ENCODE measurements around the gene RFC3. TPM values are rescaled to one million over a fixed set of nuclear protein-coding genes. Genes with fewer than 3 reads are reported as not detected.

Gene RFC3
- polyA plus RNA-seq, 1 of the 3 experiments (the other 2 are of a cell fraction) = 15.8 TPM

- peaks cover 0 to under 1% of the 10 kb centered on the region in 2 experiments for H3K36me3 ChIP-seq (replicated peaks in 1 of 2; ENCODE audit: control insufficient read depth in 1 of 2, insufficient read depth in 2 of 2, low read length in 1 of 2)
- no peaks in the 10 kb centered on the region for H3K9me3 ChIP-seq
- no peak overlapping the region for H3K4me3 ChIP-seq (ENCODE audit: low read depth in 2 of 2, low read length in 1 of 2)
- H3K4me1 ChIP-seq (ENCODE audit: control insufficient read depth in 1 of 2, insufficient read depth in 2 of 2, low read depth in 1 of 2, low read length in 1 of 2) = peaks cover 0 to 1% of the 10 kb centered on the region in 2 experiments; a peak in 2 of 4 replicates
- CTCF ChIA-PET = interaction anchor here (1.0 to 1.3 kb wide), 2 partner anchors 14 to 20 kb away, joined by 3 to 4 read pairs; no protein-coding TSS in a partner anchor
- no peaks in the 10 kb centered on the region for H3K9me2 ChIP-seq
- TF ChIP-seq TEAD4 (IDR thresholded peaks at IDR 0.05; ENCODE audit: borderline replicate concordance, insufficient read depth) = no peak
- TF ChIP-seq CHD2 (IDR thresholded peaks at IDR 0.05; ENCODE audit: low read length, partially characterized antibody) = no peak
- no peak for TF ChIP-seq NFIC (IDR thresholded peaks at IDR 0.05; ENCODE audit: borderline replicate concordance)
- TF ChIP-seq FOXJ3 (CRISPR knock-in tag; IDR thresholded peaks at IDR 0.05) = no peak
- no peak overlapping the region for H3K27ac ChIP-seq (ENCODE audit: low read depth in 2 of 2, low read length in 1 of 2)
- H3K27me3 ChIP-seq (ENCODE audit: insufficient read depth) = no peaks in the 10 kb centered on the region
- H3K4me2 ChIP-seq = no peak overlapping the region
- no peak overlapping the region for H3K9ac ChIP-seq
- no peak for DNase-seq
- peaks cover 20% of the 10 kb centered on the region for H3K79me2 ChIP-seq (ENCODE audit: insufficient read depth)
- POLR2A ChIA-PET = no interaction called here
- H4K20me1 ChIP-seq (ENCODE audit: insufficient read depth) = no peaks in the 10 kb centered on the region
- H2AFZ ChIP-seq (ENCODE audit: low read depth) = peak overlapping the region; percentile 64; the same call in 1 of the 2 replicates
- peaks cover 2% of the 10 kb centered on the region for H3F3A ChIP-seq (replicated peaks; ENCODE audit: insufficient read depth)
- 86% methylated on average over 1 of the region's 1 CpG for WGBS (ENCODE audit: low lambda C conversion rate)
Observed at GRCh38 chr13:33815011-33815550, 2.9 kb upstream of the RFC3 start.

GRCh38 chr13:33816912-33817311, 1.0 kb upstream of the RFC3 start:
- WGBS (ENCODE audit: low lambda C conversion rate) = 75% methylated on average over 2 of the region's 2 CpGs
- CTCF ChIA-PET = no interaction called here
- Histone ChIP-seq H3K9me3 (no peaks in the 10 kb centered on the region), H3K27me3 (ENCODE audit: insufficient read depth) (no peaks in the 10 kb centered on the region), H3K9ac (no peak overlapping the region), H3K9me2 (no peaks in the 10 kb centered on the region), H3K4me1 (ENCODE audit: control insufficient read depth in 1 of 2, insufficient read depth in 2 of 2, low read depth in 1 of 2, low read length in 1 of 2) (peaks cover 0 to 3% of the 10 kb centered on the region in 2 experiments; a peak in 2 of 4 replicates), H4K20me1 (ENCODE audit: insufficient read depth) (no peaks in the 10 kb centered on the region), H3K4me3 (ENCODE audit: low read depth in 2 of 2, low read length in 1 of 2) (no peak overlapping the region), H3K79me2 (ENCODE audit: insufficient read depth) (peaks cover 36% of the 10 kb centered on the region), H3K27ac (ENCODE audit: low read depth in 2 of 2, low read length in 1 of 2) (no peak overlapping the region), H2AFZ (ENCODE audit: low read depth) (peak overlapping the region; percentile 98), H3K4me2 (no peak overlapping the region), H3K36me3 (replicated peaks in 1 of 2; ENCODE audit: control insufficient read depth in 1 of 2, insufficient read depth in 2 of 2, low read length in 1 of 2) (peaks cover 3 to 17% of the 10 kb centered on the region in 2 experiments), H3F3A (replicated peaks; ENCODE audit: insufficient read depth) (peaks cover 2% of the 10 kb centered on the region)
- no peak for DNase-seq
- no peak for TF ChIP-seq IRF3 (IDR thresholded peaks at IDR 0.05; ENCODE audit: low read depth, low read length)
- no peak for TF ChIP-seq SIN3A (IDR thresholded peaks at IDR 0.05; ENCODE audit: borderline replicate concordance, low read depth, low read length)
- no peak for TF ChIP-seq RXRA (IDR thresholded peaks at IDR 0.05; ENCODE audit: borderline replicate concordance, low read depth)
- no peak for TF ChIP-seq JUND (IDR thresholded peaks at IDR 0.05)
- no peak for TF ChIP-seq RFX5 (IDR thresholded peaks at IDR 0.05; ENCODE audit: low read length)
- no peak for TF ChIP-seq REST (IDR thresholded peaks at IDR 0.05; ENCODE audit: low read depth, low read length)
- TF ChIP-seq FOSL2 (IDR thresholded peaks at IDR 0.05; ENCODE audit: borderline replicate concordance, low read depth) = no peak
- no peak for TF ChIP-seq ZBTB33 (IDR thresholded peaks at IDR 0.05; ENCODE audit: borderline replicate concordance, low read depth)
- TF ChIP-seq MAX (IDR thresholded peaks at IDR 0.05; ENCODE audit: low read depth) = no peak
- TF ChIP-seq EP300 (IDR thresholded peaks at IDR 0.05; ENCODE audit: borderline replicate concordance in 1 of 2, low read depth in 1 of 2, low read length in 1 of 2) = no peak
- TF ChIP-seq NRF1 (IDR thresholded peaks at IDR 0.05; ENCODE audit: low read depth, low read length) = no peak
- TF ChIP-seq GABPA (IDR thresholded peaks at IDR 0.05; ENCODE audit: low read depth) = no peak
- no peak for TF ChIP-seq EZH2phosphoT487 (IDR thresholded peaks at IDR 0.05; ENCODE audit: borderline replicate concordance, low read depth)
- TF ChIP-seq RAD21 (IDR thresholded peaks at IDR 0.05; ENCODE audit: low read length) = no peak
- TF ChIP-seq YY1 (IDR thresholded peaks at IDR 0.05; ENCODE audit: low read depth) = no peak
- no peak for TF ChIP-seq NFIC (IDR thresholded peaks at IDR 0.05; ENCODE audit: borderline replicate concordance)
- TF ChIP-seq SMC3 (IDR thresholded peaks at IDR 0.05; ENCODE audit: low read depth, low read length) = no peak
- no peak for TF ChIP-seq TAF1 (IDR thresholded peaks at IDR 0.05; ENCODE audit: borderline replicate concordance, low read depth, low read length)
- no peak for TF ChIP-seq RCOR1 (IDR thresholded peaks at IDR 0.05; ENCODE audit: low read length)
- POLR2A ChIA-PET = no interaction called here

Measured in SK-N-SH (cell line).